ENCODE results near the gene C1orf35. TPM values are rescaled to one million over a fixed set of nuclear protein-coding genes. Genes with fewer than 3 reads are reported as not detected.

C1orf35 gene
- polyA plus RNA-seq, 3 donors from 2014 or later, result 1.8 to 21.7 (median 16.6) TPM

DNA sequence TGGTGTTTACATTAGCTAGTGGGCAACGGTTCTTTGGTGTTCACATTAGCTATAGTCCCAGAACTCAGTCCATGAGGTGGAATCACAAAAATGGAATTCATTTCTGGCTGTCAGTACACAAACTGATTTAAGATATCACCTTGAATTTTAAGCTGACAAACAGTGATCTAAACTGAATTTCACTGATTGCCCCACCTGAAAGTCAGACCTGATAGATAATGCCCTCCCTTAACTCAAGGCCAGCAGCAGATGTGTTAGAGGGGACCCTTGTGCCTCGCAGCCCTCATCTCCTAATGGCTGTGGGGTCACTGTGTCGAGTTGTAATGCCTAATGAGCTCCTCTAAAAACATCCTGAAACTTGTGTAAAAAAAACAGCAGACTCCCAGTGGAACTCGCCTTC is 12.0 kb downstream of the C1orf35 start:
- H3K4me1 Mint-ChIP-seq, result peaks cover 94 to 96% of the 10 kb centered on the region in 2 donors

GRCh38 chr1:228090613-228091081 is 12.5 kb downstream of the C1orf35 start:
- Mint-ChIP-seq H3K27me3 (ENCODE audit: low read depth in 3 of 3) (peaks cover 6 to 24% (median 8%) of the 10 kb centered on the region in 3 donors), H3K4me1 (peaks cover 94 to 96% of the 10 kb centered on the region in 2 donors), H3K4me3 (peak overlapping the region; percentile 53 to 91 (median 88)), H3K27ac (peak overlapping the region; percentile 62 to 95 (median 92)), H3K36me3 (peaks cover 11 to 16% (median 13%) of the 10 kb centered on the region in 3 donors), H3K9me3 (peaks cover 0 to 5% (median 2%) of the 10 kb centered on the region in 6 donors)
- no peak for DNase-seq

More for the DNA sequence above, 12.0 kb downstream of the C1orf35 start:
- no peak for DNase-seq
- Mint-ChIP-seq H3K36me3 (peaks cover 13 to 20% (median 15%) of the 10 kb centered on the region in 3 donors), H3K4me3 (peak overlapping the region; percentile 27 to 91 (median 53)), H3K27me3 (ENCODE audit: low read depth in 3 of 3) (peaks cover 6 to 24% (median 9%) of the 10 kb centered on the region in 3 donors), H3K9me3 (peaks cover 0 to 5% (median 2%) of the 10 kb centered on the region in 6 donors), H3K27ac (peak overlapping the region; percentile 67 to 95 (median 84))

- H3K27ac Mint-ChIP-seq, result peak overlapping the region; percentile 90 to 96 (median 94)
- H3K36me3 Mint-ChIP-seq, result peaks cover 4 to 7% (median 6%) of the 10 kb centered on the region in 3 donors
- peak overlapping the region; percentile 72 to 91 (median 88) for H3K4me3 Mint-ChIP-seq
- H3K4me1 Mint-ChIP-seq, result peaks cover 94 to 96% of the 10 kb centered on the region in 2 donors
- H3K27me3 Mint-ChIP-seq (ENCODE audit: low read depth in 3 of 3), result peaks cover 6 to 27% (median 6%) of the 10 kb centered on the region in 3 donors
- no peak for DNase-seq
- peaks cover 0 to 2% (median under 1%) of the 10 kb centered on the region in 6 donors for H3K9me3 Mint-ChIP-seq
Measured at GRCh38 chr1:228089519-228090380, 13.4 kb downstream of the C1orf35 start.

DNA sequence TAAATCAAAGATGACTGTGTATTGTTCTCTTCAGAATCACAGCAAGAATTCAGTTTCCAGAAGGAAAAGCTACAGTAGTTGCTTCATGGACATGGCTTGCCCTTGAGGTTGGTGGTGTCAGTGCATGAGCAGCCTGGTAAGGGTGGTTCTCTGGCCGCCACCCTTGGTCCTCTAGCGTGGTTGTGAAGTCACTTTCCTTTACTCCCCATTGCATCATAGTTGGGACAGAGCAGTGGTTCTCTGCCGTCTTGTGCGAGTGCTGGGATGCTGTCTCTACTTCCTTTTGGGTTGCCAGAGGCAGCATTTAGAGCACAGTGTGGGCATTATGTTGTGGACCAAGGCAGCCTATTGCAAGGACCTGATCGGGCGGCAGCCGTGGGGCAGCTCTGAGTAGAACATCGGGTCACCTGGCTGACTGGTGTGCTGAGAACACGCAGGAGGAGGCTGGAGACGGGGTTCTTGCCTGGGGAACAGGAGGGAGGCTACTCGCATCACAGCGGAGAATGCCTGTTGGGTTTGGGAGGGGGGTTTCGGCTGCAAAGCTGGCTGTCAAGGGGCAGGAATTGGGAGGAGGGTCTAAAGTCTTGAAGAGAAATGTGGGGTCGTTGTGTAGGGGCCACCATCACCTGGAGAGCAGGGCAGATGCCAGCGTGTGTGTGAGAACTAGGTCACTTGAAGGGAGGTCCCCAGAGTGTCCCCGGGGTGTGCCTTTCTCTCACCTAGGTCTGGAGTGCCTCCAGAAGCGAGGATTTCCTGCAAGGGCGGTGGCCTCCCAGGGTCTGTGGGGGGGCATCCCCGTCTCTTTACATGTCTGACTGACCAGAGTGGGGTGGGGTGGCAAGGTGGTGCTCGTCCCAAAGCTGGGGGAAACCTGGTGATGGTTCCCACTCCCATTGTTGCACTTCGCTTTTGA is 14.3 kb downstream of the C1orf35 start:
- Mint-ChIP-seq H3K4me1 (peaks cover 95 to 96% of the 10 kb centered on the region in 2 donors), H3K9me3 (no peaks in the 10 kb centered on the region), H3K36me3 (peaks cover 0 to 5% (median 0%) of the 10 kb centered on the region in 3 donors), H3K27me3 (ENCODE audit: low read depth in 3 of 3) (peaks cover 4 to 34% (median 9%) of the 10 kb centered on the region in 3 donors), H3K27ac (peak overlapping the region; percentile 90 to 96 (median 94)), H3K4me3 (peak overlapping the region; percentile 72 to 91 (median 88))
- no peak for DNase-seq

GRCh38 chr1:228087771-228088251 is 15.3 kb downstream of the C1orf35 start:
- peaks cover 95 to 97% of the 10 kb centered on the region in 2 donors for H3K4me1 Mint-ChIP-seq
- DNase-seq, result no peak
- H3K9me3 Mint-ChIP-seq, result no peaks in the 10 kb centered on the region
- peaks cover 0 to 5% (median 0%) of the 10 kb centered on the region in 3 donors for H3K36me3 Mint-ChIP-seq
- H3K4me3 Mint-ChIP-seq, result peak overlapping the region; percentile 72 to 91 (median 88)
- peaks cover 8 to 36% (median 15%) of the 10 kb centered on the region in 3 donors for H3K27me3 Mint-ChIP-seq (ENCODE audit: low read depth in 3 of 3)
- H3K27ac Mint-ChIP-seq, result peak overlapping the region; percentile 90 to 96 (median 94)

DNA sequence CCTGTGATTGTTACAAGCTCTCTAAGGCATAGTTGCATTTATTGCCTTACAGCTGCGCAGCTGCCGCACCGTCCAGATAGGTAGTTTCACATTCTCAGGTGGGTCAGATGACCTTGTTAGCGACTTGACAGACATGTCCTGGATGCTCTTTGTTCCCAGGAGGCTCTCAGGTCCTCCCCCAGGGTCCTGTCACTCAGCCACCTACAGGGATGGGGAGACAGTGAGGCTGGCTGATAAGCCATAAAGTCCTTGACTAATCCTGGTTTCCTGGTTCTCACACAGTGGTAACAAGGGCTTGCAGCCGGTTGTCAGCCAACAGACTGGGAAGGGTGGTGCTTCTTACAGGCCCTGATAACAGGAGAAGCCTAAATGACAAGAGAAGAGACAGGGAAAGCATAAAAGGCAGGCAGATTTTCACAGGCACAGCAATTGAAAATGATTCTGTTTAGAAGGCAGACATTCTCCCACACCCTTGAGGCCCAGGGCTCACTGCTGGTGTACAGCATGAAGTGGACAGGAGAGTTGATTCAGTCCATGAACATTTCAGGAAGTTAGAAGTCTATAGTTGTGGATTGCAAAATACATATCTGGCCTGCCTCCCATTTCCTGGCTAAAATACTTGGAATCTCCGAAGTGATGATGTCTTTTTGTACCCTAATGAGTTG is 17.7 kb downstream of the C1orf35 start:
- H3K36me3 Mint-ChIP-seq, result peaks cover 0 to 5% (median 0%) of the 10 kb centered on the region in 3 donors
- no peak for DNase-seq
- H3K4me3 Mint-ChIP-seq, result peak overlapping the region; percentile 94 to 98 (median 94)
- peaks cover 8 to 36% (median 17%) of the 10 kb centered on the region in 3 donors for H3K27me3 Mint-ChIP-seq (ENCODE audit: low read depth in 3 of 3)
- peak overlapping the region; percentile 94 to 98 (median 96) for H3K27ac Mint-ChIP-seq
- no peaks in the 10 kb centered on the region for H3K9me3 Mint-ChIP-seq
- H3K4me1 Mint-ChIP-seq, result peaks cover 76 to 78% of the 10 kb centered on the region in 2 donors

DNA sequence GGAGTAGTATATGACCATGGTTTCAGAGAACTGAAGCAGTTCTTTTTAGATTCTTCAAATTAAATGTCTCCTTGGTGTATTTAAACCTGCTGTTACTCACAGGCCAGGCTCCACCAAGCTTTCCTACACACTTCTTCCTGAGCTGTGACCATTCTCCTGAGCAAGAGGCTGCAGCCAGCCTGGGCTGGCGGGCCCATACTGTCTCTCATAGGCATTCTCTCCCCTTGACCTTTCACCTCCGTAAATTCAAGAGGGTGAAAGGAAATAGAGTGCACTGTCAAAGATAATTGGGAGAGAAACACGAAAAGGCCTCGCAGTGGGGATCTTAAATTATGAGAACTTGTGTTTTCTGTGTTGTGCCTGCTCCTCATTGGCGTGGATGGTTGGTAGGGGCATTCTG is 18.3 kb downstream of the C1orf35 start:
- Mint-ChIP-seq H3K9me3 (no peaks in the 10 kb centered on the region), H3K36me3 (peaks cover 0 to 5% (median 0%) of the 10 kb centered on the region in 3 donors), H3K27ac (peak overlapping the region; percentile 94 to 98 (median 96)), H3K4me1 (peaks cover 70 to 72% of the 10 kb centered on the region in 2 donors), H3K27me3 (ENCODE audit: low read depth in 3 of 3) (peaks cover 8 to 34% (median 17%) of the 10 kb centered on the region in 3 donors), H3K4me3 (peak overlapping the region; percentile 94 to 98 (median 94))
- DNase-seq, result no peak

DNA sequence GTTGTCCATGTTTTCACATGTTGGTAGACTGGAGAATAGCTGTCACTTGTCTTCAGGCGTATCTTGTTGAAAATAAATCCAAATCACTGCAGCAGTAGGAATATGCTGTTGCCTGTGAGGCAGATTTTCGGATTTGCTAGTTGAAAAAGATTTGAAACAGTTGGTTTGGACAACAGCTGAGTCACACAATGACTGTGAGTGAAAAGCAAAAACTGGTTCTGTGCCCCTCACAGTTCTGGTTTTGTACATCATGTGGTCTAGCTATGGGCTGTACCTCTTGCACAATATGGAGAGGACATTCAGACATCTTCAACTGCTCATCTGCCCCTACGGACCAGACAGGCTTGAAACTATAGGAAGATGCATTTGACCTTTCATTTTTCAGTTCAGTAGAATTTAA is 18.8 kb downstream of the C1orf35 start:
- Mint-ChIP-seq H3K9me3 (no peaks in the 10 kb centered on the region), H3K36me3 (peaks cover 0 to 5% (median 0%) of the 10 kb centered on the region in 3 donors), H3K27ac (peak overlapping the region; percentile 94 to 98 (median 96)), H3K27me3 (ENCODE audit: low read depth in 3 of 3) (peaks cover 8 to 31% (median 17%) of the 10 kb centered on the region in 3 donors), H3K4me3 (peak overlapping the region; percentile 94 to 98 (median 94)), H3K4me1 (peaks cover 65 to 67% of the 10 kb centered on the region in 2 donors)
- no peak for DNase-seq

DNA sequence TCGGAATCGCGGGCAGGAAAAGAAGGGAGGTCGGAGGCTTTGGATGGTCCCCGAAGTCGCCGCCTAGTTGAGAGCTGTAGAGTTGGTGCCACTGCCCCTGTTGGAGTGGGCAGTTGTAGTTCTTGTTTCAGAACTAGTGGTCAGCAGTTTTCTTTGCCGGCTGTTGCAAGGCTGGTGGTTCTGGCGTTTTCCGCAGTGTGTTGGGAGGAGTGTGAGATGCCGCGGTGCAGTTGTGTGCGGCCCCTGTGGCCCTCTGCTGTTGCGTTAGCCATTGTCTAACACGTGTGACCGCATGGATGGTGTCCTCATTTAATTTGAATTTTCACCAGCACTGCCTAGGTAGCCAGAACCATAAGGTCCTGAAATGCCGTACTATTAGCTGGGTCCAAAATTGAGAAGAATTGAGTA is 19.2 kb downstream of the C1orf35 start:
- peak; percentile 37 to 49 (median 47) for DNase-seq
- peaks cover 8 to 28% (median 17%) of the 10 kb centered on the region in 3 donors for H3K27me3 Mint-ChIP-seq (ENCODE audit: low read depth in 3 of 3)
- H3K9me3 Mint-ChIP-seq, result no peaks in the 10 kb centered on the region
- peaks cover 61 to 63% of the 10 kb centered on the region in 2 donors for H3K4me1 Mint-ChIP-seq
- peak overlapping the region; percentile 94 to 98 (median 94) for H3K4me3 Mint-ChIP-seq
- H3K36me3 Mint-ChIP-seq, result peaks cover 0 to 4% (median 0%) of the 10 kb centered on the region in 3 donors
- H3K27ac Mint-ChIP-seq, result peak overlapping the region; percentile 94 to 98 (median 96)

- peak overlapping the region; percentile 94 to 98 (median 96) for H3K27ac Mint-ChIP-seq
- peak overlapping the region; percentile 94 to 98 (median 94) for H3K4me3 Mint-ChIP-seq
- peaks cover 6 to 28% (median 15%) of the 10 kb centered on the region in 3 donors for H3K27me3 Mint-ChIP-seq (ENCODE audit: low read depth in 3 of 3)
- H3K36me3 Mint-ChIP-seq, result no peaks in the 10 kb centered on the region
- peaks cover 54 to 56% of the 10 kb centered on the region in 2 donors for H3K4me1 Mint-ChIP-seq
- DNase-seq, result peak in 2 of 3 donors; percentile 34 to 35
- no peaks in the 10 kb centered on the region for H3K9me3 Mint-ChIP-seq
Measured at GRCh38 chr1:228082918-228083870, 19.9 kb downstream of the C1orf35 start.

DNA sequence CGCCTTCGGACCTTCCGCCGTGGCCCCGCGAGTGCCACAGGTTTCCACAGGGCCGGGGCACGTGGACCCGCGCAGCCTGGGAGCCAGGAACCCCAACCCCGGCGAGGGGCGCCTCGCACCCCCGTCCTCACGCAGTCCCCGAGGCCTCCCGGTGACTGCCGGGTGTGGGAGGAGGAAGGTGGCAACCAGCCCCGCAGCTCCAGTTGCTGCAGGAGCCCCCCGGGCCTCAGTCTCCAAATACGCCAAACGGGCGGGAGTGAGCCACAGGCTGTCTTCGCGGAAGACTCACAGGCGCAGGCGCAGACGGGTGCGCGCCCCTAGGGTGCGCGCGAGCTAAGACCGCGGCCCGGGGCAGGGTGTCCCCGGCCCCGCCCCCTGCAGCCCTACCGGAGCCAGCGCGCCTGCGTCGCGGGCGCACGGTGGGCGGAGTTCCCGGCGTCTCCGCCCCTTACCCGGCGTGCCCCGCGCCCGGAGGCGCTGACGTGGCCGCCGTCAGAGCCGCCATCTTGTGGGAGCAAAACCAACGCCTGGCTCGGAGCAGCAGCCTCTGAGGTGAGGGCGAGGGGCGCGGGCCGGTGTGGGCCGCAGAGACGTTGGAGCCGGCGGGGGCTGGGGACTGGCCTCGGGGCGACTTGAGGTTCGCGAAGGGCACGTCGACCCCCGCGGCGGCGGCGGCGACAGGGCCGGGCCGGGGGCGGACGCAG is 20.8 kb downstream of the C1orf35 start, which contains the start of gene ARF1:
Gene ARF1, plus strand, starts transcription at position 495 of the 704 bp plus-strand sequence. CDS start 14,407 bp downstream, outside the sequence.
- H3K27me3 Mint-ChIP-seq (ENCODE audit: low read depth in 3 of 3), result peaks cover 5 to 28% (median 14%) of the 10 kb centered on the region in 3 donors
- H3K9me3 Mint-ChIP-seq, result no peaks in the 10 kb centered on the region
- DNase-seq, result peak; percentile 96 to 97 (median 96)
- peak within 1 kb of the TSS; percentile 94 to 98 (median 94) for H3K4me3 Mint-ChIP-seq
- H3K27ac Mint-ChIP-seq, result peak within 1 kb of the TSS; percentile 94 to 98 (median 96)
- H3K4me1 Mint-ChIP-seq, result peaks cover 46 to 48% of the 10 kb centered on the region in 2 donors
- no peaks in the 10 kb centered on the region for H3K36me3 Mint-ChIP-seq

Data from immature natural killer cell (primary cell).